Left ventricle myocardium inferior (tissue), 1 donor: ENCODE results near the gene TMEM14A. TPM values are rescaled to one million over a fixed set of nuclear protein-coding genes. Genes with fewer than 3 reads are reported as not detected.

Experiments used
- DNase-seq: peaks from one replicate; pipeline ENCODE4 v3.0.0-alpha.2; 2020
- H3K27ac ChIP-seq: fragments of 200-600 bp; replicated peaks from 2 replicates; pipeline ENCODE4 v1.8.0; 2021
- H3K27me3 ChIP-seq: fragments of 200-600 bp; 2 replicates; pipeline ENCODE4 v1.8.0; 2021; ENCODE audit warnings: low read depth
- H3K36me3 ChIP-seq: fragments of 200-600 bp; 2 replicates; pipeline ENCODE4 v1.8.0; 2021
- H3K4me1 ChIP-seq: fragments of 200-600 bp; 2 replicates; pipeline ENCODE4 v1.8.0; 2021
- H3K4me3 ChIP-seq: fragments of 200-600 bp; 2 replicates; pipeline ENCODE4 v1.8.0; 2021; ENCODE audit warnings: mild to moderate bottlenecking, moderate library complexity
- H3K9me3 ChIP-seq: fragments of 200-600 bp; replicated peaks from 2 replicates; pipeline ENCODE4 v1.8.0; 2021
- intact Hi-C: fragments of 100-400 bp; cut with micrococcal nuclease; formaldehyde crosslinking; loops from one replicate; pipeline ENCODE4 v1.11.0; 2022
- total RNA-seq: library from RNA; stranded (reverse); fragmentation: NEBNext Ultra II Directional; extraction: Animal tissue kit (Norgen Biotek cat#: 25700); gene quantifications from one replicate; pipeline ENCODE4 v1.2.1, GENCODE V29; 2021
- TF ChIP-seq, protein P1 (sequence below): fragments of 200-600 bp; IDR thresholded peaks from 2 replicates; pipeline ENCODE4 v1.8.0; 2021; ENCODE audit warnings: antibody characterized with exemption, mild to moderate bottlenecking, borderline replicate concordance
- donor health status: DM: no; HTN: yes; CAD: no; lungs with severe emphysema.

TMEM14A gene
- total RNA-seq, 1 donor from 2014 or later: 10.9 TPM

DNA sequence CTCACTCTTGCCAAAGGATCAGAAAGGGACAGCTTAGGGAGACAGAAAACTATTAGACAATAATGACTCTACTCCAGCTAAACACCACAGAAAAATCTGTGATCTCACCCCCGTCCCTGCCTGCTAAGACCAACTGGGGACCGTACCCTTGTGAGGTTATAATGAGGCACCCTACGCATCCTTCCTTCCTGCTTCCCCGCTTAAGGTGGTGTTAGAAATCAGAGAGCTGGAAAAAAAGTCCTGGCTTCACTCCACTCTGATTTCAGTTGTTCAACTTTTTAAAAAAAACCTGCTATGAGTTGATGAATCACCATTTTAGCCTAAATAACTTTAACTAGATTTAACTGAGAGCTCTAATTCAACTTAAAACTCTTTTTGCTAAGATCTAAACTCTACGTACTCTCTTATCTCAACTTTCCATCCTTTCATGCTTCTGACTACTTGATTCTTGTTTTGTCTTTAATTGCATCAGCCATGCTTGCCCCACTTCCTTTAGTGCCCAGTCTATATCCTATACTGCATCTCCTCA is 35.8 kb upstream of the TMEM14A start:
- Histone ChIP-seq H3K27me3 (peaks cover 11% of the 10 kb centered on the region), H3K9me3 (no peaks in the 10 kb centered on the region), H3K27ac (no peak overlapping the region), H3K4me3 (no peak overlapping the region), H3K4me1 (no peaks in the 10 kb centered on the region), H3K36me3 (no peaks in the 10 kb centered on the region)
- TF ChIP-seq, protein P1, sequence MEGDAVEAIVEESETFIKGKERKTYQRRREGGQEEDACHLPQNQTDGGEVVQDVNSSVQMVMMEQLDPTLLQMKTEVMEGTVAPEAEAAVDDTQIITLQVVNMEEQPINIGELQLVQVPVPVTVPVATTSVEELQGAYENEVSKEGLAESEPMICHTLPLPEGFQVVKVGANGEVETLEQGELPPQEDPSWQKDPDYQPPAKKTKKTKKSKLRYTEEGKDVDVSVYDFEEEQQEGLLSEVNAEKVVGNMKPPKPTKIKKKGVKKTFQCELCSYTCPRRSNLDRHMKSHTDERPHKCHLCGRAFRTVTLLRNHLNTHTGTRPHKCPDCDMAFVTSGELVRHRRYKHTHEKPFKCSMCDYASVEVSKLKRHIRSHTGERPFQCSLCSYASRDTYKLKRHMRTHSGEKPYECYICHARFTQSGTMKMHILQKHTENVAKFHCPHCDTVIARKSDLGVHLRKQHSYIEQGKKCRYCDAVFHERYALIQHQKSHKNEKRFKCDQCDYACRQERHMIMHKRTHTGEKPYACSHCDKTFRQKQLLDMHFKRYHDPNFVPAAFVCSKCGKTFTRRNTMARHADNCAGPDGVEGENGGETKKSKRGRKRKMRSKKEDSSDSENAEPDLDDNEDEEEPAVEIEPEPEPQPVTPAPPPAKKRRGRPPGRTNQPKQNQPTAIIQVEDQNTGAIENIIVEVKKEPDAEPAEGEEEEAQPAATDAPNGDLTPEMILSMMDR: no peak
- intact Hi-C loops: no loop called here
- no peak for DNase-seq

DNA sequence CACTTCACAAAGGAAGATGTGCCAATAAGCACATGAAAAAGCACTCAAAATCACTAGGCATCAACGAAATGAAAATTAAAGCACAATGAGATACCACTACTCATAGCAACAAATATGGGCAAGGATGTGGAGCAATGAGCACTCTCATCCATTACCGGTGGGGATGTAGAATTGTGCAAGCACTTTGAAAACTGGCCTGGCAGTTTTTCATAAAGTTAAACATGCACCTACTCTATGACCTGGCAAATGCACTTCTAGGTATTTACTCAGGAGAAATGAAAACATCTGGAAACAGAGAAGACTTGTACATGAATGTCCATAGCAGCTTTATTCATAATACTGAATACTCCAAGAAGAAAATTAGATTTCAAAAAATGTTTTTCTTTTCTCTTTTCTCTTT is 34.1 kb upstream of the TMEM14A start:
- intact Hi-C loops: no loop called here
- Histone ChIP-seq H3K27me3 (peaks cover 20% of the 10 kb centered on the region), H3K27ac (no peak overlapping the region), H3K9me3 (no peaks in the 10 kb centered on the region), H3K4me3 (no peak overlapping the region), H3K4me1 (no peaks in the 10 kb centered on the region), H3K36me3 (no peaks in the 10 kb centered on the region)
- DNase-seq: no peak
- TF ChIP-seq, protein P1: no peak

DNA sequence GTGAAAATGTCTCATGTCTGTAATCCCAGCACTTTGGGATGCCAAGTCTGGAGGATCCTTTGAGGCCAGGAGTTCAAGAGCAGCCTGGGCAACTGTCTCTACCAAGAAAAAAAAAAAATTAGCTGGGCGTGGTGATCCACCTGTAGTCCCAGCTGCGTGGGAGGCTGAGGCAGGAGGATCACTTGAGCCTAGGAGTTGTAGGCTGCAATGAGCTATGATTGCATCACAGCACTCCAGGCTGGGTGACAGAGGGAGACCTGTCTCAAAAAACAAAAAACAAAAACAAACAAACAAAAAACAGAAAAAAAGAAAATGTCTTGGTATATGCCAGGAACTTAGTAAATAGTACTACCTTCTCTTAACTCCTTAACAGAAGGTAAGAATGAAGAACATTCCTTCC is 31.4 kb upstream of the TMEM14A start:
- no peak for DNase-seq
- Histone ChIP-seq H3K4me3 (no peak overlapping the region), H3K27me3 (peaks cover 20% of the 10 kb centered on the region), H3K9me3 (no peaks in the 10 kb centered on the region), H3K36me3 (no peaks in the 10 kb centered on the region), H3K27ac (no peak overlapping the region), H3K4me1 (no peaks in the 10 kb centered on the region)
- intact Hi-C loops: no loop called here
- TF ChIP-seq, protein P1: no peak

DNA sequence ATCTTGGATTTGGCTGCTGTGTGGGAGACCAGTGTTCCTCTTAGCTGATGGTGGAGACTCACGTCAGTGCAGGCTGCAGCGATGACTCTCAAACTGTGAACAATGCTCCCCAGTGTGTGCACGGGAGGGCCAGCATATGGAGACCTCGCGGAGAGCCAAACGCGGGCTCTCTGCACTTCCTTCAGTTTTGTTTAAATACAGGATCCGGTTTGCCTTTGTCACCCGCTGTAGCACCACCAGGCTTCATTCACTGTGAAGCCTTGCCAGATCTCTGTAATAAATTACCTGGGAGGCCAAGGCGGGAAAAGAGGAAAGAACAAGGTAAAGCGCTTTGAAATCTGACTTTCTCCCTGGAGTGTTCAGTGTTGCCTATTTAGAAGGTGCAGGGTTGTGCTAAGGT is 30.7 kb upstream of the TMEM14A start:
- H3K27ac ChIP-seq: no peak overlapping the region
- no peak overlapping the region for H3K4me3 ChIP-seq
- intact Hi-C loops: no loop called here
- H3K4me1 ChIP-seq: no peaks in the 10 kb centered on the region
- TF ChIP-seq, protein P1: no peak
- H3K9me3 ChIP-seq: no peaks in the 10 kb centered on the region
- DNase-seq: no peak
- H3K36me3 ChIP-seq: no peaks in the 10 kb centered on the region
- H3K27me3 ChIP-seq: peaks cover 20% of the 10 kb centered on the region

DNA sequence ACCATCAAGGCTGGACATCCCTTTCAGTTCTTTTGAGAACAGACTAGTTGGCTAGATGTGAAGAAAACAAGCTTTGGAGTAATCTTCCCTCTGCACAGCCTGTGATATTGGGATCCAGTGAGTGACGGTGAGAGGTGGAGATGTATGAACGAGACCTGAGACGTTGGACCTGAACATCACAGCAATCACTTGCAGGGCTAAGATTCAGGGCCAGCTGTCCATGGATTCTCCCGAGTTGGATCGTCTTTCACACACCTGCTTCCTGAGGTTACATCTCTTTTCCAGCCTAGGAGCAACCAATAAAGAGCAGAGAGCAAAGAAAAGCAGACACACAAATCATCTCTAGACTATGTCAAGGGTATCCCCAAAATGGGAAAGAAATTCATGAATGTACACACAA is 30.0 kb upstream of the TMEM14A start:
- Histone ChIP-seq H3K9me3 (no peaks in the 10 kb centered on the region), H3K4me1 (no peaks in the 10 kb centered on the region), H3K4me3 (no peak overlapping the region), H3K36me3 (no peaks in the 10 kb centered on the region), H3K27ac (no peak overlapping the region), H3K27me3 (peaks cover 20% of the 10 kb centered on the region)
- TF ChIP-seq, protein P1: no peak
- no peak for DNase-seq
- intact Hi-C loops: no loop called here
